Dermis blood vessel endothelial cell (primary cell): Measurements from ENCODE around the gene FAM81A. TPM values are rescaled to one million over a fixed set of nuclear protein-coding genes. Genes with fewer than 3 reads are reported as not detected.
"Not testable (repeated sequence)": the region's sequence is repeated elsewhere in the genome, so short reads cannot be mapped to it uniquely, and the experiment has no call there.

Experiments
- DNase-seq: peaks from one replicate; pipeline ENCODE4 v3.0.0; 2010
- total RNA-seq: library from RNA; depleted of rRNA; stranded (reverse); fragments of >200 nt; gene quantifications from 2 replicates; pipeline ENCODE4 v1.2.3, GENCODE V29; 2014

Gene FAM81A
- total RNA-seq, 1 donor from 2014 or later = not detected

DNA sequence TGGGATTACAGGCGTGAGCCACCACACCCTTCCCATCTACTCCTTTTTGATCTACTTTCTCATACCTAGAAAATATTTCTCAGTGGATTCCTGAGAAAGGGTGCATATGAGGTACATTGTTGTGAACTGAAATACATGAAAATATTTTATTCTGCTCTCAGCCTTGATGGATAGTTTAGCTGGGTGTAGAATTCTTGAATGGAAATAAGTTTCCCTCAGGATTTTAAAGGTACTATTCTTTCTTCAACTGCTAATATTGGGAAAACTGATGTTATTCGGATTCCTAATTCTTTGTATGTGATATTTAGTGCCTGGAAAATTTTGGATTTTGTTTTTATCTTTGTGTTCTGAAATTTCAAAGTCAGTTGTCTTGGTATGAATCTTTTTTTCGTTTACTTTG, 9.1 kb upstream of the FAM81A start:
- DNase-seq = not testable (repeated sequence)

DNA sequence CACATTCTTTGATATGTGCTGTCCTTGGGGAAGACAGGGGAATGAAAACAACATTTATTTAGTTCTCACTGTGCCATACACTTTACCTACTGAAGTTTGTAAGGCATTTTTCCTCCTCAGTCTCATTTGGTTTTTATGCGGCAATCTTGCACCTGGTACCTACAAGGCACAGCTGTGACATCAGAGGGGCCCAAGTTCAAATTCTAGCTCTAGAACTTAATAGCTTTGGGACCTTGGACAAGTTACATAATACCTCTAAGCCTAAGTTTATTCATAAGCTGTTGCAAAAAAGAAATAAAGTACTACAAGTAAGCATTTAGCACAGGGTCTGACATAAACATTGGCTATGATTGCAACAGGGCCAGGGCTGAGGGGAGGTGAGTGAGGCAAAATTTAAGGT, 5.6 kb upstream of the FAM81A start:
- no peak for DNase-seq

DNA sequence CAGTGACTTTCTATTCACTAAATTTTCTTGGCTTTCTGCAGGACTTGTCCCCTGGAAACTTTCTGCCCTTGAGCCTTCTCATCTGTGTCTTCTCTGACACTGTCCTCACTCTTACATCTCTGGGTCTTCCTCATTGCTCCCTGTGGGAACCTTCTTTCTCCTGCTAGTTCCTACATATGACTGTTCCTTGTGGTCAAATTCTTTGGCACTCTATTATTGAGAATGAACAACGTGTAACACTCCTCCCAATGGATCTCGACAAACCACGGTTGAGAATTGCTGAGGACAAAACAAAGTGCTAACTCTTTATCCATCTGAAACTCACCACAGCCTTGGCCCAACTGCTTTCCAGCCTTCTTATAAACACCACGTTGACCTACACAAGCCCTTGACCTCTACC, 3.5 kb upstream of the FAM81A start:
- DNase-seq = no peak

DNA sequence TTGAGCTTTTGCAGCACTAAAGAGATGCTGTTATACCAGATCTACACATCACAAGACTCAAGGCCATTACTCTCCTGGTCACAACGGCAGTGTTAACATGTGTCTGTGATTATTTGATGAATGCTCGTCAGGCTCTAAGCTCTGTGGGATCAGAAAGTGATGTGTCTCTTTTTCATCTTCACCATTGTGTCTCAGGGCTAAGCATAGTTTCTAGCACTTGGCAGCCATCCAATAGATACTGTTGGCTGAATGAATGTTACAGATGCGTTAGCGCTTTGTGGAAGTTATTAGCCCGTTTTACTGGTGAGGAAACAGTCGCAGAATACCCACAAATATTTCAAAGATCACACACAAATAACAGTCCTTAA, 1.2 kb upstream of the FAM81A start:
- peak; percentile 41 for DNase-seq

DNA sequence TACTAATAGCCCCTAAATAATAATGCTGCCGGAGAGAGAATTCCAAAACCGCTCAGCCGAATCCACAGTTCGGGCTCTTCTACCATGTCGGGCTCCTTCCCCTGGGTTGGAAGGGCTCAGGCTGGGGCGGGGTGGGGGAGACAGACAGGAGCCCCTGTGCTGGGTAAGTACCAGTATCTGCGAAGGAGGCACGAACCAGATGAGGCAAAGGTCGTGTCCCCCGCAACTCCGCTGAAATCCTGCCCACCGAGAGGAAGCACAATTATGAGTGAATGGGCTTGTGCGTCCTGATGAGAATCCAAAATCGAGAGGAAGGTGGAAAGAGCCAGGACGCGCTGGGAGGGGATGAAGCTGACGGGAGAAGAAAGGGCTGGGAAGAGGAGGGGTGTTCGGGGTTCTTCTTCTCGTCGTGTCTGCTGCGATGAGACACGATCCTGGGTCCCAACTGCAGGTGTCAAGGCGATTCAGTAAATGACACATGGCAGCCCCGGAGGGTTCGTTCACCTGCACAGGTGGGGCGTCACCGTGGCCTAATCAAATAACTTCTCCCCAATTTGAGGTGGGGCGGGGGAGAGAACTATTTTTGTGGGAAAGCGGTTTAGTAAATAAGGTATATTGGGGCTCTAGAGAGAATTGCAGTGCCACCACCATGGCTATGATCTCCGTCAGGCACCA, 707 bp upstream of the FAM81A start:
- no peak for DNase-seq

DNA sequence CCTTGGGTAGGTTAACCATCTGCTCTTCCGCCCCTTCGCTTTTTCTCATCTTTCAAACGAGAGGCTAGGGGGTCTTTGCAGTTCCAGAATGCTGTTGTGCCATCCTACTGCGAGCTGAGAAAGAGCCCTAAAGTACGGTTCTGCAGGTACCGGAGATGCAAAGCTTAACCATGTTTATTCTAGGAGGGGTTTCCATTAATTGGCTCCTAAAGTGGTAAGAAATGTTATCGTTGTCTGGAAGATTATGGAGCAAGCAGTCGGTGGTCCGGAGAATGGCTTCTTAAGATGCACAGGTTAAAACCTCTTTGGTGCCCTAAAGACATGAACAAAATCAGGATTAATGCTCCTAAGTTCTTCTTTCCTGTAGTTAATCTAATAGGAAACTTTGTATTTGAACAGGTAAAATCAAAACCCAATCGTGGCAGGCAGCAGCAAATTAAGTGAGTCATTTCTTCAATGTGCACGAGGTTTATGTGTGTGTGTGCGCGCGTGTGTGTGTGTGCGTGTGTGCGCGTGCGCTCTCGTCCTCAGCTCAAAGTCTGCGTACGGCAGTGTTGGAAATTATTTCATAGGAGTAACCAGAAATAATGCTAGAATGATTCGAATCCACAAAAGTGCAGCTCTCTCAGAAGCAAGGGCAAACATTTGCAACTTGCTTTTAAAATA, 772 bp downstream of the FAM81A start:
- DNase-seq = no peak

- DNase-seq = no peak
Measured at GRCh38 chr15:59439576-59439975, 1.6 kb downstream of the FAM81A start.

DNA sequence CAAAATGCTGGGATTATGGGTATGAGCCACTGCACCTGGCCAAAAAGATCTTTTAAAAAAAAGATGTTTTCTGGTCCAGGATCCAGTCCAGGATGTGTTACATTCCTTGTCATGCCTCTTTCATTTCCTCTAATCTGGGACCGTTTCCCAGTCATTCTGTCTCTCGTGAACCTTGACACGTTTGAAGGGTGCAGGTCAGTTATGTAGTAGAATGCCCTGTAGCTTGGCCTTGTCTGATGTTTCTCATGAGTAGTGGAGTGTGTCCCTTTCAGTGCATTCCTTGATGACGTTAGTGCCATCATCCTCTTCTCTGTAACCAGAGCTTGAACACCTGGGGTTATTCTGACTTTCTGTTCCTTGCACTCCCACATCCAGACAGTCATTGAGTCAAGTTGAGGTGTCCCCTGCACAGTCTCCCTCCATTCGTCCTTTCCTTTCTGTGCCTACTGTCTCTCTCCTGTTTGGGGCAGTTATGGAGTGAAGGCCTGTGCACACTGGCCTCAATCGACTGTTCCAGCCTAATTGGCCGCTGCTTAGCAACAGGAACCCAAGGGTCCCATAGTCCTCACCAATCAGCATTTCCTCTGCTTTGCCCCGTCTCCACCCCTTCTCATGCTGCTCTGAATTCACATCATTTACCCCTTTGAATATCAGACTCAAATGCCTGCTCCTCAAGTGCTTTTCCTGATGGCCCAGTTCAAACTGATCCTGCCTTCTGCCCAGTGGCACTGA, 5.5 kb downstream of the FAM81A start:
- DNase-seq = no peak

GRCh38 chr15:59444081-59444835, 6.3 kb downstream of the FAM81A start:
- DNase-seq = no peak

DNA sequence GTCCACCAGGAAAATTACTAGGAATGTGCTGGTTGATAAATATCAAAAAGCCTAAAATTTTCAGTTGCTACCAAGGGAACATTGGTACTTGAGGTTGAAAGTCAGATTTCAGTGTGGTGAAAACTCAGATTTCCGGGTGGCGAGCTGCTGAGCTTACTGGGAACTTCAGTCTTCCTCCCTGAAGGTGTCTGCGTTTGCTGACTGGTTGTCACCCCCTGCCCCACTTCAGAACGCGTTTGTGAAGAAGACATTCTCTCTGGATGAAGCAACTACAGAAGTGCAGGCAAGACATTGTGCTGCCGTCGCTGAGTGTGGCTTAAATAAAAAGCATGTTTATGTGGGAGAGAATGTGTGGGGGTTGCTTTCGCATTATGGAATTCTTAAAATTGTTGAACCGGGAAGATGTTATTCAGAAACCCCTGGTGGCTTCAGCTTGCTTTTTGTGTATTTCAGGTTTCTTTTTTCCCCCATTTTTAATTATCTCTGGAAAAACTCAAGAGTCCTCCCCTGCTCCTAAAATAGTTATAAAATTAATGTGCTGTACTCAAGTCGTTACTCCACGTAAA, 7.1 kb downstream of the FAM81A start:
- no peak for DNase-seq

DNA sequence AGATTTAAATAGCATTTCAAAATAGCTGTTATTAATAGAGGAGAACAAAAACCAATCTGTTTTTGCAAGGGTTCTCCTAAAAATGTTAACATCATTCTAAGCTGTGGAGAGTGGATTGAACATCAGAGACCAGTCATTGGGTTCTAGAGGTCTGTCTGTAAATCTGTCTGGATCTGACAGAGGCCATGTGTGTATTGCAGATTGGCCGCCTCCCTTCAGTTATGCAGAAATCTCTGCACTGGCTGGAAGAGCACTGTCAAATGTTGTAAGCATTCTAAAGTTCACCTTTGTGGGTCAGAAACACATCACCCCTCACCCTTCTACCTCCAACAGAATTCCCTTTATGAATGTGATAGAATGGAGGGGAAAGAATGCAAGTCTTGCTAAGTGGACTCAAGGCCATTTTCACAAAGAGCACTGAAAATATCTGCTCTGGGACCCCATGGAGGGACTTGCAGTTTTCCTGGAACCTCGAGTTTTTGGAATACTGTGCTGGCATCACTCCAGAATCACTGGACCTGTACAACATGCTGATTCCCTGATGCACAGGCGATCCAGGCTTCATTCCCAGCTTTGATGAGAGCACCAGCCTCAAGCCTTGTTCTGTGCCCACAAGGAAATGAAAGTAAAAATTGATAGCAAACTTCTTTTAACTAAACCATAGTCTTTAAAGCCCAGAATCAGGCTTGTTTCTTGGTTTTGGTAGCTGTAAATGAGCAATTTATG, 8.4 kb downstream of the FAM81A start:
- no peak for DNase-seq

DNA sequence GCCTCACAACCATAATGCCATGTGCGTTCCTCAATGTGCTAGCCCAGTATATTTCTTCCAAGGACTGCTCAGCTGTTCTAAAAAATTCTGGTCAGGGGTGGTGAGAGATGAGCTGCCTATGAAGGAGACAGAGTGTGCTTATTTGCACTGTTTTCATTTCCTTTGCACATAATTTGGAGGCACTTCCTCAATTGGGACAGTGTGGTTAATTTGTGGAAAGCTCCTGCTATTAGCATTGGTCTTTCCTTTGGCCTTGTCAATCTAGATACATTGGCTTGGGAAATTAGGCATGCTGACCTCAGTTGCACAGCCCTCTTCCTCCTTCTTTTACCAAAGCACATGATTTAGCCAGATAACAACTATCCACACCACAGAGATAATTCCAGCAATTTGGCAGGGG, 9.4 kb downstream of the FAM81A start:
- no peak for DNase-seq

GRCh38 chr15:59448871-59449270, 10.9 kb downstream of the FAM81A start:
- DNase-seq = no peak

DNA sequence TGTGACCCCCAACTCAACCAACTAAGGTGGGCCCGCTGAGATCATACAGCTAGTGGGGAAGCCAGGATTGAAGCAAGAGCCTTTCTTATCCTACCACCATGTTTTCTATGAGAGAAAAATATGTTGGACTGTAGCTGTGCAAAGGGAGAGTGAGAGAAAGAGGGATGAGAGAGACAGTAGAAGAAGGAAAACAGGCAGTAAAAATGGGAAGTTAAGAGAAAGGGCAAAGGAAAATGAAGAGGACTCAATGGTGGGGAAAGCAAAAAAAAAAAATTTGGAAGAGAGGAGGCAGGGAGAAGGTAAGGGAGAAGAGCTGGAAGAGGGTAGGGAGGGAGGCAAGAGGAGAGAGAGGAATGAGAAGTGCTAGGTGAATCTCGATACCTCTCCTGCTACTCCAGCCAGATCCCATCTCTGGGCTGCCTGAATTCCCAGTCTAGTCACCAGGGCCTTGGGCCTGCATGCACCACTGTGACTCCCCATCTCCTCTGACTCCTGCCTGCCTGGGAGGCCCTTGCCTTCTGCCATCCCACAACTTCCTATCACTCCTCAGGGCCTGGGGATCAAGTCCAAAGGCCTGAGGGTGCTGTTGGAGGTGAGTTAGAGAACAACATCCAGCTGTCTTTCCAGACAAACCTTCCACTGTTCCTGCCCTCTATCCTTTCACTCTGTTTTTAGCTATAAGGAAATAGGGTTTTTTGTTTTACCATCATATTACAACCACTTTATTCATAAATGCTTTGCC, 15.7 kb downstream of the FAM81A start:
- DNase-seq = no peak

GRCh38 chr15:59456114-59456513, 18.1 kb downstream of the FAM81A start:
- DNase-seq = no peak

GRCh38 chr15:59457103-59457502, 19.1 kb downstream of the FAM81A start:
- no peak for DNase-seq

DNA sequence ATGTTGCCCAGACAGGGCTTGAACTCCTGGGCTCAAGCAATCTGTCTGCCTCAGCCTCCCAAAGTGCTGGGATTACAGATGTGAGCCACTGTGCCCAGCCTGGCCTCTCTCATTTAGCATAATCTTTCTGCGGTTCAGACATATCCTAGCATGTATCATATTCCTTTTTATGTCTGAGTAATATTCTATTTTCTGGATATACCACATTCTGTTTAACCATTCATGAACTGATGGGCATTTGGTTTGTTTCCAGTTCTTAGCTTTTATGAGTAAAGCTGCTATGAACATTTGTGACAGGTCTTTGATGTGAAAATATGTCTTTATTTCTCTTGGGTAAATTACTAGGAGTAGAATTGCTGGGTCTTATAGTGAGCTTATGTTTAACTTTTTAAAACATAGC, 23.5 kb downstream of the FAM81A start:
- no peak for DNase-seq

DNA sequence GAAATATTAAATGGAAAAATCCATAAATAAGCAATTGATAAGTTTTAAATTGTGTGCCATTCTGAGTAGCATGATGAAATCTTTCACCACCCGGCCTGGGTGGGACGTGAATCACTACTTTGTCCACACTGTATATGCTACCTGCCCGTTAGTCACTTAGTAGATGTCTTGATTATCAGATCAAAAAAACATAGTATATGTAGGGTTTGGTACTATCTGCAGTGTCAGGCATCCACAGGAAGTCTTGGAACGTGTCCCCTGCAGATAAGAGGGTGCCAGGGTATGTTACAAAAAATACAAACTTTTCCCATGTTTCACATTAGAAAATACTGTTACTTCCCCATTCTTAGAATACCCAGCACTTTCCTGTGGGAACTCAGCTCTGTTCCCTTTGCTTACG, 35.2 kb downstream of the FAM81A start:
- peak; percentile 28 for DNase-seq

DNA sequence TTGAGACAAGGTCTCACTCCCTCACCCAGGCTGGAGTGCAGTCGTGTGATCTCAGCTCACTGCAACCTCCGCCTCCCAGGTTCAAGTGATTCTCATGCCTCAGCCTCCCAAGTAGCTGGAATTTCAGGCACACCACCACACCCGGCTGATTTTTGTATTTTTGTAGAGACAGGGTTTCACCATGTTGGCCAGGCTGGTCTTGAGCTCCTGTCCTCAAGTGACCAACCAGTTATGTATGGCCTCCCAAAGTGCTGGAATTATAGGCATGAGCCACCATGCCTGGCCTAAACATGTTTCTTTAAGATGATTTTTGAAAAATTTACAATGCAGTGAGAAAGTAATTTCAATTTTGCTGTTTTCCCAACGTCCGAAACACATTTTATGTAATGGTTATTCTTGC, 37.2 kb downstream of the FAM81A start:
- not testable (repeated sequence) for DNase-seq

GRCh38 chr15:59484399-59484798, 46.4 kb downstream of the FAM81A start:
- DNase-seq = no peak

DNA sequence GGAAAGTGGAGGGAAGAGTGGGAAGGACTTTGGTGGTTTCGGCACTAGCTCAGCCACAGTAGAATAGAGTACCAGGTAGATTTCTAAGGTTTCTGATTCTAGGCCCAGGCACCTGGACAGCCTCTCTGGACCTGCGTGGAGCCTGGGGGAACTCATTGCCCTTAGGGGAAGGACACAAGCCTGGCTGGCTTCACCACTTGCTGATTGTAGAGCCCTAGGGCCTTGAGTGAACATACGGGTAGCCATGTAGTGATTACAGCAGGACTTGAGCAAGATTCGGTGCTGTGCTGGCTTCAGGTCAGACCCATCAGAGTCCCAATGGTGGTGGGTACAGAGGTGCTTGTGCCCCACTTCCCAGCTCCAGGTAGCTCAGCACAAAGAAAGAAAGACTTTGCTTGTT, 47.0 kb downstream of the FAM81A start:
- DNase-seq = no peak
